Testis (tissue), 3 donors: ENCODE measurements around the gene ARSG. TPM values are rescaled to one million over a fixed set of nuclear protein-coding genes. Genes with fewer than 3 reads are reported as not detected.

Experiments
- DNase-seq: peaks from one replicate; pipeline ENCODE4 v3.0.0-alpha.2; 2019
- H3K27ac ChIP-seq, 2 donors: fragments of 200-600 bp; sonication (generic); one replicate each; pipeline ENCODE4 v1.5.1; 2019
- H3K27me3 ChIP-seq: fragments of 200-600 bp; sonication (generic); one replicate; pipeline ENCODE4 v1.5.1; 2019
- H3K36me3 ChIP-seq: fragments of 200-600 bp; sonication (generic); one replicate; pipeline ENCODE4 v1.5.1; 2017; ENCODE audit warnings: low read depth; ENCODE audit errors: missing control alignments
- H3K4me1 ChIP-seq: fragments of 200-600 bp; sonication (generic); one replicate; pipeline ENCODE4 v1.5.1; 2019
- H3K4me3 ChIP-seq, 2 donors: fragments of 200-600 bp; sonication (generic); one replicate each; pipeline ENCODE4 v1.5.1; 2017 to 2019
- H3K9me3 ChIP-seq: fragments of 200-600 bp; sonication (generic); one replicate; pipeline ENCODE4 v1.5.1; 2017
- CTCF ChIP-seq, 3 experiments: fragments of 450-650 bp in 2 of 3; fragments of 200-600 bp in 1 of 3; sonication (generic) in 1 of 3; IDR thresholded peaks; one replicate each; pipeline ENCODE4 v1.5.1; 2016 to 2019; ENCODE audit warnings: antibody characterized with exemption in 3 of 3, mild to moderate bottlenecking in 2 of 3, moderate library complexity in 1 of 3
- POLR2A ChIP-seq: fragments of 450-650 bp; IDR thresholded peaks from one replicate; pipeline ENCODE4 v1.6.1; 2017; ENCODE audit warnings: antibody characterized with exemption, mild to moderate bottlenecking, moderate library complexity
- WGBS, 2 donors: methylation state at CpG; one replicate each; pipeline ENCODE4 v1.1.5; 2018; 5-methylcytosine and 5-hydroxymethylcytosine counted together
- intact Hi-C: fragments of 100-400 bp; cut with DNase I; formaldehyde crosslinking; loops from one replicate; pipeline ENCODE4 v1.15.1; 2023; ENCODE audit warnings: low total_unique reads
- polyA plus RNA-seq: library from polyadenylated mRNA; stranded (reverse); fragments of 350-450 nt; fragmentation: Illumina TruSeq; extraction: RNeasy Lipid Tissue Mini Kit (QIAGEN cat#74804); gene quantifications from one replicate; pipeline ENCODE4 v1.2.3, GENCODE V29; 2014; ENCODE audit warnings: low read depth, low replicate concordance; ENCODE audit not compliant: insufficient read depth
- total RNA-seq, 2 donors: library from RNA; depleted of rRNA; stranded (reverse); fragments of >200 nt; gene quantifications; one replicate each; pipeline ENCODE4 v1.2.3, GENCODE V29; 2016

The ARSG gene
- total and polyA plus RNA-seq, 3 donors from 2014 or later, result 7.4 to 16.9 (median 12.5) TPM

- 85 to 89% methylated on average over 18 of the region's 18 CpGs for WGBS, 2 donors
- Histone ChIP-seq H3K36me3 (no peaks in the 10 kb centered on the region), H3K4me3 (no peak overlapping the region), H3K27me3 (no peaks in the 10 kb centered on the region), H3K9me3 (no peaks in the 10 kb centered on the region), H3K27ac (no peak overlapping the region), H3K4me1 (no peaks in the 10 kb centered on the region)
- intact Hi-C loops, result no loop called here
- peak; percentile 30 for DNase-seq
- TF ChIP-seq CTCF (IDR thresholded peaks at IDR 0.05) (no peak), POLR2A (no peak)
Measured at GRCh38 chr17:68296217-68297191, 5.2 kb downstream of the ARSG start.

GRCh38 chr17:68297195-68297594 is 5.9 kb downstream of the ARSG start:
- 68 to 73% methylated on average over 4 of the region's 4 CpGs for WGBS, 2 donors
- no peaks in the 10 kb centered on the region for H3K9me3 ChIP-seq
- H3K27ac ChIP-seq, result no peak overlapping the region
- intact Hi-C loops, result no loop called here
- TF ChIP-seq POLR2A (no peak), CTCF (IDR thresholded peaks at IDR 0.05) (no peak)
- H3K4me3 ChIP-seq, result no peak overlapping the region
- DNase-seq, result no peak
- no peaks in the 10 kb centered on the region for H3K4me1 ChIP-seq
- no peaks in the 10 kb centered on the region for H3K27me3 ChIP-seq
- H3K36me3 ChIP-seq, result no peaks in the 10 kb centered on the region

GRCh38 chr17:68298601-68299000 is 7.3 kb downstream of the ARSG start:
- Histone ChIP-seq H3K4me1 (no peaks in the 10 kb centered on the region), H3K4me3 (no peak overlapping the region), H3K36me3 (no peaks in the 10 kb centered on the region), H3K9me3 (no peaks in the 10 kb centered on the region), H3K27me3 (no peaks in the 10 kb centered on the region), H3K27ac (no peak overlapping the region)
- no peak for DNase-seq
- no peak for TF ChIP-seq POLR2A
- intact Hi-C loops, result no loop called here

GRCh38 chr17:68299817-68300216 is 8.5 kb downstream of the ARSG start:
- Histone ChIP-seq H3K4me3 (no peak overlapping the region), H3K9me3 (no peaks in the 10 kb centered on the region), H3K36me3 (no peaks in the 10 kb centered on the region), H3K4me1 (no peaks in the 10 kb centered on the region), H3K27ac (no peak overlapping the region), H3K27me3 (no peaks in the 10 kb centered on the region)
- no peak for DNase-seq
- intact Hi-C loops, result no loop called here
- TF ChIP-seq CTCF (IDR thresholded peaks at IDR 0.05) (no peak), POLR2A (no peak)
- WGBS, 2 donors, result 86 to 100% methylated on average over 3 of the region's 3 CpGs

GRCh38 chr17:68301438-68301959 is 10.2 kb downstream of the ARSG start:
- no peaks in the 10 kb centered on the region for H3K27me3 ChIP-seq
- no peak overlapping the region for H3K27ac ChIP-seq
- intact Hi-C loops, result no loop called here
- no peaks in the 10 kb centered on the region for H3K9me3 ChIP-seq
- no peaks in the 10 kb centered on the region for H3K4me1 ChIP-seq
- DNase-seq, result no peak
- no peak overlapping the region for H3K4me3 ChIP-seq
- no peaks in the 10 kb centered on the region for H3K36me3 ChIP-seq
- no peak for TF ChIP-seq CTCF (IDR thresholded peaks at IDR 0.05)
- TF ChIP-seq POLR2A, result no peak
- 75 to 76% methylated on average over 9 of the region's 9 CpGs for WGBS, 2 donors
